Measurements from ENCODE around the gene PLEKHG3. TPM values are rescaled to one million over a fixed set of nuclear protein-coding genes. Genes with fewer than 3 reads are reported as not detected.

Gene PLEKHG3
- total and polyA plus RNA-seq, 2 of the 13 experiments (the other 11 are each of a cell fraction or from before 2014, with no cell fraction given): 7.1 to 9.8 TPM

GRCh38 chr14:64736271-64737169 is 32.3 kb downstream of the PLEKHG3 start (continued):
- TF ChIP-seq REPIN1 (CRISPR knock-in tag; IDR thresholded peaks at IDR 0.05; ENCODE audit: borderline replicate concordance, low read depth) (no peak), ARNT (IDR thresholded peaks at IDR 0.05) (no peak), MIER2 (CRISPR knock-in tag; IDR thresholded peaks at IDR 0.05) (no peak), SAP130 (CRISPR knock-in tag; IDR thresholded peaks at IDR 0.05; ENCODE audit: low read depth) (0 out of 2 replicates have a peak, but pooled peaks have one; percentile 16), ZSCAN20 (CRISPR knock-in tag; IDR thresholded peaks at IDR 0.05; ENCODE audit: borderline replicate concordance) (no peak), ZNF597 (CRISPR knock-in tag; IDR thresholded peaks at IDR 0.05) (no peak), ASH2L (IDR thresholded peaks at IDR 0.05; ENCODE audit: insufficient read length, low read depth, low read length) (no peak), POGZ (CRISPR knock-in tag; IDR thresholded peaks at IDR 0.05) (0 out of 2 replicates have a peak, but pooled peaks have one; percentile 22), ZNF232 (CRISPR knock-in tag; IDR thresholded peaks at IDR 0.05; ENCODE audit: borderline replicate concordance) (no peak), ZZZ3 (CRISPR knock-in tag; IDR thresholded peaks at IDR 0.05; ENCODE audit: borderline replicate concordance) (no peak), XRCC5 (optimal IDR thresholded peaks at IDR 0.05; ENCODE audit: low read length) (peak; percentile 19), ZNF709 (CRISPR knock-in tag; IDR thresholded peaks at IDR 0.05) (no peak), ZBTB38 (CRISPR knock-in tag; IDR thresholded peaks at IDR 0.05) (peak; percentile 81; the same call in 1 of the 2 replicates), GMEB2 (CRISPR knock-in tag; IDR thresholded peaks at IDR 0.05; ENCODE audit: low read depth) (no peak), ZFX (CRISPR knock-in tag; IDR thresholded peaks at IDR 0.05; ENCODE audit: low read depth) (0 out of 2 replicates have a peak, but pooled peaks have one; percentile 15), AGO2 (optimal IDR thresholded peaks at IDR 0.05; ENCODE audit: low read depth, low read length) (peak; percentile 58), SALL1 (CRISPR knock-in tag; IDR thresholded peaks at IDR 0.05) (peak; percentile 46; the same call in 1 of the 2 replicates), ZFP36L1 (CRISPR knock-in tag; IDR thresholded peaks at IDR 0.05) (no peak), HOXA3 (CRISPR knock-in tag; IDR thresholded peaks at IDR 0.05) (peak; percentile 50; the same call in 1 of the 2 replicates), ZNF704 (CRISPR knock-in tag; IDR thresholded peaks at IDR 0.05; ENCODE audit: borderline replicate concordance) (no peak), ZNF557 (CRISPR knock-in tag; IDR thresholded peaks at IDR 0.05) (no peak), GABPB1 (CRISPR knock-in tag; IDR thresholded peaks at IDR 0.05) (peak; percentile 10; the same call in 1 of the 2 replicates), SCMH1 (CRISPR knock-in tag; IDR thresholded peaks at IDR 0.05; ENCODE audit: borderline replicate concordance) (no peak), CREB1 (IDR thresholded peaks at IDR 0.05) (no peak), CREB1 (CRISPR knock-in tag; IDR thresholded peaks at IDR 0.05) (no peak), ATF7 (IDR thresholded peaks at IDR 0.05) (no peak), ATF7 (CRISPR knock-in tag; IDR thresholded peaks at IDR 0.05) (no peak)
